ENCODE data around the gene LEP. TPM values are rescaled to one million over a fixed set of nuclear protein-coding genes. Genes with fewer than 3 reads are reported as not detected.

Gene LEP
- total and polyA plus RNA-seq, 2 donors (not counting 1 experiment from before 2014, with no cell fraction given) = not detected

DNA sequence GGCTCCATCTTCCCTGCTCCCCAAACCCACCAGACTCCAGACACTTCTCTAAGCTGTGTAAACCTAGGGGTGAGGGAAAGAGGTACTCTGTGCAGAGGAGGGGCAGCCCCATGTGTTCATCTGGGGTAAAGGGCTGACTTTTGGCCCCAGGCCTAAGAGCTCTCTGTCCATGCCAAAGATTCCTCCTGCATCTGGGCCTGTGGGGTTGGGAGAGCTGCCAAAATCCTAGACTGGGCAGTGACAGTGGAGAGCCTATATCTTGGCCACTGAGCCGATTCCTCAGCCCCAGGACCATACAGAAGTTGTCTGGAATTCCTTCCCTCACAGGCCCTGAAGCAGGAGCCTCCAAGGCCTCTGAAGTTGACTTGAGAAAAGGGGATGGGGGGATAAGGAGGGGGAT, 25.3 kb upstream of the LEP start:
- Histone ChIP-seq H3K79me2 (ENCODE audit: control insufficient read depth, insufficient read depth, low read length) (no peaks in the 10 kb centered on the region), H3K27me3 (replicated peaks in 1 of 4; ENCODE audit: control extremely low read depth in 1 of 4, control insufficient read depth in 3 of 4, insufficient read depth in 4 of 4, low read length in 3 of 4) (peaks cover 0 to 5% (median under 1%) of the 10 kb centered on the region in 4 experiments), H3K36me3 (replicated peaks in 1 of 2; ENCODE audit: control extremely low read depth in 1 of 2, control insufficient read depth in 1 of 2, extremely low read depth in 1 of 2, insufficient read depth in 2 of 2, low read length in 1 of 2) (no peaks in the 10 kb centered on the region), H3K4me1 (ENCODE audit: control insufficient read depth in 2 of 2, insufficient read depth in 2 of 2, low read length in 2 of 2) (no peaks in the 10 kb centered on the region), H3K9me3 (ENCODE audit: control extremely low read depth in 1 of 3, control insufficient read depth in 2 of 3, insufficient read depth in 1 of 3, low read length in 2 of 3) (no peaks in the 10 kb centered on the region), H3K9ac (ENCODE audit: low read length) (no peak overlapping the region), H3K27ac (ENCODE audit: low read length in 2 of 2) (no peak overlapping the region), H2AFZ (ENCODE audit: insufficient read depth, low read depth, low read length, poor library complexity, severe bottlenecking) (no peak overlapping the region), H3K4me2 (replicated peaks; ENCODE audit: low read depth, low read length, poor library complexity, severe bottlenecking) (no peak overlapping the region), H3K4me3 (ENCODE audit: control extremely low read depth in 1 of 5, extremely low read depth in 1 of 5, insufficient read depth in 1 of 5, low read depth in 2 of 5, low read length in 4 of 5) (no peak overlapping the region), H4K20me1 (ENCODE audit: control insufficient read depth, insufficient read depth, low read length, poor library complexity, severe bottlenecking) (no peaks in the 10 kb centered on the region)
- POLR2A ChIA-PET = interaction anchor here (0.5 kb wide), 1 partner anchor 83 kb away, joined by 4 read pairs; no protein-coding TSS in a partner anchor
- DNase-seq (no peak), ATAC-seq (ENCODE audit: low read depth) (no peak)
- Mint-ChIP-seq H3K9me3 (ENCODE audit: insufficient read depth) (no peaks in the 10 kb centered on the region), H3K4me1 (no peaks in the 10 kb centered on the region), H3K4me3 (no peak overlapping the region), H3K27ac (no peak overlapping the region), H3K27me3 (peaks cover 33% of the 10 kb centered on the region)
- WGBS (ENCODE audit: insufficient coverage) = 71% methylated on average over 1 of the region's 1 CpG
- intact Hi-C loops (cut with micrococcal nuclease) = no loop called here
- CTCF ChIA-PET = interaction anchor here (0.7 to 1.0 kb wide), 4 partner anchors 9 to 508 kb away, joined by 3 to 4 read pairs (median 3); no protein-coding TSS in a partner anchor
- TF ChIP-seq, protein P1, sequence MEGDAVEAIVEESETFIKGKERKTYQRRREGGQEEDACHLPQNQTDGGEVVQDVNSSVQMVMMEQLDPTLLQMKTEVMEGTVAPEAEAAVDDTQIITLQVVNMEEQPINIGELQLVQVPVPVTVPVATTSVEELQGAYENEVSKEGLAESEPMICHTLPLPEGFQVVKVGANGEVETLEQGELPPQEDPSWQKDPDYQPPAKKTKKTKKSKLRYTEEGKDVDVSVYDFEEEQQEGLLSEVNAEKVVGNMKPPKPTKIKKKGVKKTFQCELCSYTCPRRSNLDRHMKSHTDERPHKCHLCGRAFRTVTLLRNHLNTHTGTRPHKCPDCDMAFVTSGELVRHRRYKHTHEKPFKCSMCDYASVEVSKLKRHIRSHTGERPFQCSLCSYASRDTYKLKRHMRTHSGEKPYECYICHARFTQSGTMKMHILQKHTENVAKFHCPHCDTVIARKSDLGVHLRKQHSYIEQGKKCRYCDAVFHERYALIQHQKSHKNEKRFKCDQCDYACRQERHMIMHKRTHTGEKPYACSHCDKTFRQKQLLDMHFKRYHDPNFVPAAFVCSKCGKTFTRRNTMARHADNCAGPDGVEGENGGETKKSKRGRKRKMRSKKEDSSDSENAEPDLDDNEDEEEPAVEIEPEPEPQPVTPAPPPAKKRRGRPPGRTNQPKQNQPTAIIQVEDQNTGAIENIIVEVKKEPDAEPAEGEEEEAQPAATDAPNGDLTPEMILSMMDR (IDR thresholded peaks at IDR 0.05) = no peak
- TF ChIP-seq EZH2 (IDR thresholded peaks at IDR 0.05; ENCODE audit: borderline replicate concordance, insufficient read depth, low read depth, low read length, poor library complexity, severe bottlenecking) = no peak

DNA sequence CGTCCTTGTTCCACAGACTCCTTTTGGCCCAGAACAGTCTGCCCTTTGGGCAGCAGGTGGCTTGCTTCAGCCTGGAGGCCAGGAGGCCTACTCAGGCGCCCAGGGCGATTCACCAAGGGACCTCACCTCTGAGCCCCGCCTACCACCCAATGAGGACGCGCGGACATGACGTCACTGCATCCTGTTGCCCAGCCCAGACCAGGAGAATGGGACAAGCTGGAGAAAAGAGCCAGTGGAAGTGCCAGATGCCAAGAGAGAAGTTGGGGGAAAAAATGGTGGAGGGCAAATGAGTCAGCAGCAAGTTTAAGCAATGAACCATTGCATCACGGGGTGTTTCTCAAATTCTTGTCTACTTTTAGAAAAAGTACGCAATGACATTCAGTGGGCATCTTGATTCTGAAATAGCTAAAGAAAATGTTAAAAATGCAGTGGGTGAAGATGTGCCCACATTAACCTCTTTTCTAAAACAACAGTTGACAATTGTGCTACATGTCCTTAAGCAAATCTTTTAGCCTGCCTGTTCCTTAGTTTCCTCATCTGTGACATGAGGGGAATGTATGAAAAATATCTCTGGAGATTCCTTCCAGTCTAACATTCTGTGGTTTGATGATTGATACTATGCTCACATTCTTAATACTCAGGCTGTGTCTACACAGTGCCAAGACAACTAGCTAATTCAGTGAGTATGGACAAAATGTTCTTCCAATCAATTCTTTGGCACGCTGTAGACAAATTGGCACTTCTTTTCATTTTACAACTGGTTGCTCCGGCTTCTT, 23.9 kb upstream of the LEP start:
- Histone ChIP-seq H2AFZ (ENCODE audit: insufficient read depth, low read depth, low read length, poor library complexity, severe bottlenecking) (no peak overlapping the region), H3K9ac (ENCODE audit: low read length) (no peak overlapping the region), H4K20me1 (ENCODE audit: control insufficient read depth, insufficient read depth, low read length, poor library complexity, severe bottlenecking) (no peaks in the 10 kb centered on the region), H3K4me3 (ENCODE audit: control extremely low read depth in 1 of 5, extremely low read depth in 1 of 5, insufficient read depth in 1 of 5, low read depth in 2 of 5, low read length in 4 of 5) (no peak overlapping the region), H3K9me3 (ENCODE audit: control extremely low read depth in 1 of 3, control insufficient read depth in 2 of 3, insufficient read depth in 1 of 3, low read length in 2 of 3) (no peaks in the 10 kb centered on the region), H3K79me2 (ENCODE audit: control insufficient read depth, insufficient read depth, low read length) (no peaks in the 10 kb centered on the region), H3K4me1 (ENCODE audit: control insufficient read depth in 2 of 2, insufficient read depth in 2 of 2, low read length in 2 of 2) (no peaks in the 10 kb centered on the region), H3K27me3 (replicated peaks in 1 of 4; ENCODE audit: control extremely low read depth in 1 of 4, control insufficient read depth in 3 of 4, insufficient read depth in 4 of 4, low read length in 3 of 4) (peaks cover 0 to 9% (median 0%) of the 10 kb centered on the region in 4 experiments), H3K36me3 (replicated peaks in 1 of 2; ENCODE audit: control extremely low read depth in 1 of 2, control insufficient read depth in 1 of 2, extremely low read depth in 1 of 2, insufficient read depth in 2 of 2, low read length in 1 of 2) (no peaks in the 10 kb centered on the region), H3K4me2 (replicated peaks; ENCODE audit: low read depth, low read length, poor library complexity, severe bottlenecking) (no peak overlapping the region), H3K27ac (ENCODE audit: low read length in 2 of 2) (no peak overlapping the region)
- TF ChIP-seq, protein P1 (IDR thresholded peaks at IDR 0.05) = no peak
- TF ChIP-seq EZH2 (IDR thresholded peaks at IDR 0.05; ENCODE audit: borderline replicate concordance, insufficient read depth, low read depth, low read length, poor library complexity, severe bottlenecking) = no peak
- Mint-ChIP-seq H3K27me3 (peaks cover 34% of the 10 kb centered on the region), H3K9me3 (ENCODE audit: insufficient read depth) (no peaks in the 10 kb centered on the region), H3K27ac (no peak overlapping the region), H3K4me1 (no peaks in the 10 kb centered on the region), H3K4me3 (no peak overlapping the region)
- POLR2A ChIA-PET = no interaction called here
- ATAC-seq (ENCODE audit: low read depth) (no peak), DNase-seq (no peak)
- WGBS (ENCODE audit: insufficient coverage) = 96% methylated on average over 11 of the region's 12 CpGs
- intact Hi-C loops (cut with micrococcal nuclease) = no loop called here
- CTCF ChIA-PET = interaction anchor here (2.3 kb wide), 1 partner anchor 8 kb away, joined by 9 read pairs; no protein-coding TSS in a partner anchor

Measured in B cell (primary cell).